ENCODE results near the gene EDA. TPM values are rescaled to one million over a fixed set of nuclear protein-coding genes. Genes with fewer than 3 reads are reported as not detected.

EDA gene
- total RNA-seq, 2 experiments from 2014 or later: 1.8 to 3.9 TPM

DNA sequence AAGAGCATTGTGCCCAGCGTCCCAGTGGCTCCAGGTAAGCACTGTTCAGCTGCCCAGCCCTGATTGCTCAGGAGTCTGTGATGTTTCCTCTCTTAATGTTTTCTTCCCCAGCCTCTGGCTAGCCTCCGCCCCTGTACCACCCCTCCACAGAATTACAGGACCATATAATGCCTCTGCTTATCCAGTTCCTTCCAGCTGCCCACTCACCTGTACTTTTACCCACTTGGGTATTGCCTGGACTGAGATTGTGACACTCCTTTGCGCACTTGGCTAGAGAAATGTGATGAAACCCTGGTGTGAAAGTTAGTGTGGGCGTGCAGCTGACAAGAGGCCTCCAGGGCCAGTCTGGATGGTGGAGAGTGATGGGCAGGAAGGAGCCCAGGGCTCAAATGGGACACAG, 434.0 kb downstream of the EDA start, which contains the start of gene AWAT2:
Gene AWAT2 (minus strand): TSS at position 14 of the 400 bp plus-strand sequence. CDS start 6 bp downstream, at position 8.
- intact Hi-C loops (cut with micrococcal nuclease; ENCODE audit: unreplicated experiment): no loop called here
- Histone ChIP-seq H3K4me2 (ENCODE audit: low read length) (no peak within 1 kb of the TSS), H3K4me1 (ENCODE audit: insufficient read depth, low read length, poor library complexity, severe bottlenecking) (no peaks in the 10 kb centered on the region), H2AFZ (ENCODE audit: low read length) (no peak within 1 kb of the TSS), H3K27ac (ENCODE audit: low read depth, low read length, poor library complexity, severe bottlenecking) (no peak within 1 kb of the TSS), H3K4me3 (ENCODE audit: low read depth, low read length, poor library complexity, severe bottlenecking) (no peak within 1 kb of the TSS), H3K9me2 (ENCODE audit: insufficient read depth, low read length) (no peaks in the 10 kb centered on the region), H3K79me2 (ENCODE audit: insufficient read depth, low read depth, low read length) (no peaks in the 10 kb centered on the region), H3K9me3 (ENCODE audit: low read length) (no peaks in the 10 kb centered on the region), H3K36me3 (ENCODE audit: insufficient read depth, low read length) (no peaks in the 10 kb centered on the region), H4K20me1 (ENCODE audit: insufficient read depth, low read length) (no peaks in the 10 kb centered on the region)
- POLR2A ChIA-PET: no interaction called here
- DNase-seq (ENCODE audit: low spot score): no peak
- no TSS peak for BruUV-seq (replicated peaks)
- CTCF ChIA-PET (ENCODE audit: unreplicated experiment): no interaction called here
- TF ChIP-seq, protein P1, sequence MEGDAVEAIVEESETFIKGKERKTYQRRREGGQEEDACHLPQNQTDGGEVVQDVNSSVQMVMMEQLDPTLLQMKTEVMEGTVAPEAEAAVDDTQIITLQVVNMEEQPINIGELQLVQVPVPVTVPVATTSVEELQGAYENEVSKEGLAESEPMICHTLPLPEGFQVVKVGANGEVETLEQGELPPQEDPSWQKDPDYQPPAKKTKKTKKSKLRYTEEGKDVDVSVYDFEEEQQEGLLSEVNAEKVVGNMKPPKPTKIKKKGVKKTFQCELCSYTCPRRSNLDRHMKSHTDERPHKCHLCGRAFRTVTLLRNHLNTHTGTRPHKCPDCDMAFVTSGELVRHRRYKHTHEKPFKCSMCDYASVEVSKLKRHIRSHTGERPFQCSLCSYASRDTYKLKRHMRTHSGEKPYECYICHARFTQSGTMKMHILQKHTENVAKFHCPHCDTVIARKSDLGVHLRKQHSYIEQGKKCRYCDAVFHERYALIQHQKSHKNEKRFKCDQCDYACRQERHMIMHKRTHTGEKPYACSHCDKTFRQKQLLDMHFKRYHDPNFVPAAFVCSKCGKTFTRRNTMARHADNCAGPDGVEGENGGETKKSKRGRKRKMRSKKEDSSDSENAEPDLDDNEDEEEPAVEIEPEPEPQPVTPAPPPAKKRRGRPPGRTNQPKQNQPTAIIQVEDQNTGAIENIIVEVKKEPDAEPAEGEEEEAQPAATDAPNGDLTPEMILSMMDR (conservative IDR thresholded peaks at IDR 0.05; ENCODE audit: low read length): no peak
- no peak for TF ChIP-seq EZH2phosphoT487 (IDR thresholded peaks at IDR 0.05; ENCODE audit: borderline replicate concordance, low read depth, low read length)

DNA sequence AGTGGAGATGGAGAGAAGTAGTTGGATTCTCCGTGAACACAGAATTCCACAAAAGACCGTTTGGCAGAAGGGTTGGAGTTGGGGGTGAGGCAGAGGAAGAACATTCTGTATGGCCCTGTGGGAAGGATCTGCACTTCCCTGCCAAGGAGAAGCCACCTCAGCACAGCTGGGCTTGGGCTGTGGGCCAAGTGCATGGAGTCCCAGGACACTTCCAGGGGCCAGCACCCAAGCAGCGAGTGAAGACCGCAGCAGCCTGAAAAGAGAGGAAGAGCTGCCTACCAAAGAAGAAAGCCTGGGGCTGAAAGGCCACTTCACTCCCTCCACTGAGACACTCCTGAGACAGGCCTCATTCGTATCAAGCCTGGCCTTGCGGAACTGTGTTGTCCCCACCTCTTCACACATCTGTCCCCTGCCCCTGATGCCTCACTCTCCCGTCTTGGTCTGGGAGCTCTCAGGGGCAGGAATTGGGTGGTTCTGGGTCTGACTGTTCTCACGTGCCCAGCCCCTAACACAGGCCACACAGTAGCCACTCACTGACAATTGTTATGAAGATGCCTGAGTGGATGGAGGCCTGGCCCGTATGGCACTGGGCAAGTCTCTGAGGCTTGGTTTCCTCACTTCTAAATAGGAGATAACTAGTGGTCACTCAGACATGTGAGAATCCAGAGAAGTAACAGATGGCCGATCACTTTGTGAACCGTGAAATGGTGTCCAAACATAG, 437.1 kb downstream of the EDA start:
- Histone ChIP-seq H3K27ac (ENCODE audit: low read depth, low read length, poor library complexity, severe bottlenecking) (no peak overlapping the region), H2AFZ (ENCODE audit: low read length) (no peak overlapping the region), H3K4me3 (ENCODE audit: low read depth, low read length, poor library complexity, severe bottlenecking) (no peak overlapping the region), H3K36me3 (ENCODE audit: insufficient read depth, low read length) (no peaks in the 10 kb centered on the region), H3K9me2 (ENCODE audit: insufficient read depth, low read length) (no peaks in the 10 kb centered on the region), H4K20me1 (ENCODE audit: insufficient read depth, low read length) (no peaks in the 10 kb centered on the region), H3K9me3 (ENCODE audit: low read length) (no peaks in the 10 kb centered on the region), H3K79me2 (ENCODE audit: insufficient read depth, low read depth, low read length) (no peaks in the 10 kb centered on the region), H3K4me2 (ENCODE audit: low read length) (no peak overlapping the region), H3K4me1 (ENCODE audit: insufficient read depth, low read length, poor library complexity, severe bottlenecking) (no peaks in the 10 kb centered on the region)
- CTCF ChIA-PET (ENCODE audit: unreplicated experiment): no interaction called here
- no peak for DNase-seq (ENCODE audit: low spot score)
- TF ChIP-seq EZH2phosphoT487 (IDR thresholded peaks at IDR 0.05; ENCODE audit: borderline replicate concordance, low read depth, low read length): no peak
- TF ChIP-seq, protein P1 (conservative IDR thresholded peaks at IDR 0.05; ENCODE audit: low read length): no peak
- no TSS peak for BruUV-seq (replicated peaks)
- intact Hi-C loops (cut with micrococcal nuclease; ENCODE audit: unreplicated experiment): no loop called here
- POLR2A ChIA-PET: no interaction called here

DNA sequence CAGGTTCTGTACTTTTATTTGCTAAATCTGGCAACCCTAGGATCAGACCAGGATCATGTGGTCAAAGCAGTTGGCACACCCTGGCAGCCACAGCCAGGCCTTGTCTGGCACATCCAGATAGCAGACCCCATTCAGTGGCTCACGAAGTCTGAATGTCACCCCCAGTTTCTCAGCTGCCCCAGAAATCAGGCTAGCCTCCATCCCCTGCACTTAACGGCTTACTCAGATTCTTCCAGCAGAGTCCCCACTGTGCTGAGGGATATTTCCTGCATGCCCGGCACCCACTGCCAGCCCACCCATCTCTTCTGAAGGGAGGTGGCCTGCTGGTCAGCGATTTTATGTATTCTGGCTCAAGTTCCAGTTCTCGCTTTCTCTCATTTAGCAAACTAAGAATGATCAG, 438.5 kb downstream of the EDA start:
- no peak for TF ChIP-seq EZH2phosphoT487 (IDR thresholded peaks at IDR 0.05; ENCODE audit: borderline replicate concordance, low read depth, low read length)
- TF ChIP-seq, protein P1 (conservative IDR thresholded peaks at IDR 0.05; ENCODE audit: low read length): no peak
- no peaks in the 10 kb centered on the region for H4K20me1 ChIP-seq (ENCODE audit: insufficient read depth, low read length)
- H3K4me3 ChIP-seq (ENCODE audit: low read depth, low read length, poor library complexity, severe bottlenecking): no peak overlapping the region
- no peak overlapping the region for H3K4me2 ChIP-seq (ENCODE audit: low read length)
- DNase-seq (ENCODE audit: low spot score): no peak
- no peaks in the 10 kb centered on the region for H3K9me3 ChIP-seq (ENCODE audit: low read length)
- H3K4me1 ChIP-seq (ENCODE audit: insufficient read depth, low read length, poor library complexity, severe bottlenecking): no peaks in the 10 kb centered on the region
- POLR2A ChIA-PET: no interaction called here
- CTCF ChIA-PET (ENCODE audit: unreplicated experiment): no interaction called here
- no peaks in the 10 kb centered on the region for H3K79me2 ChIP-seq (ENCODE audit: insufficient read depth, low read depth, low read length)
- no peak overlapping the region for H2AFZ ChIP-seq (ENCODE audit: low read length)
- H3K9me2 ChIP-seq (ENCODE audit: insufficient read depth, low read length): no peaks in the 10 kb centered on the region
- no peak overlapping the region for H3K27ac ChIP-seq (ENCODE audit: low read depth, low read length, poor library complexity, severe bottlenecking)
- H3K36me3 ChIP-seq (ENCODE audit: insufficient read depth, low read length): no peaks in the 10 kb centered on the region
- intact Hi-C loops (cut with micrococcal nuclease; ENCODE audit: unreplicated experiment): no loop called here
- no TSS peak for BruUV-seq (replicated peaks)

All from OCI-LY7 (cell line).